HG03108 (cell line): Measurements from ENCODE around the gene DNAJC1.

Experiments
- ATAC-seq: cut with Tn5 transposase; IDR thresholded peaks from one replicate; pipeline ENCODE4 v1.9.1; 2021; ENCODE audit warnings: moderate library complexity; ENCODE audit not compliant: unreplicated experiment

Gene DNAJC1

DNA sequence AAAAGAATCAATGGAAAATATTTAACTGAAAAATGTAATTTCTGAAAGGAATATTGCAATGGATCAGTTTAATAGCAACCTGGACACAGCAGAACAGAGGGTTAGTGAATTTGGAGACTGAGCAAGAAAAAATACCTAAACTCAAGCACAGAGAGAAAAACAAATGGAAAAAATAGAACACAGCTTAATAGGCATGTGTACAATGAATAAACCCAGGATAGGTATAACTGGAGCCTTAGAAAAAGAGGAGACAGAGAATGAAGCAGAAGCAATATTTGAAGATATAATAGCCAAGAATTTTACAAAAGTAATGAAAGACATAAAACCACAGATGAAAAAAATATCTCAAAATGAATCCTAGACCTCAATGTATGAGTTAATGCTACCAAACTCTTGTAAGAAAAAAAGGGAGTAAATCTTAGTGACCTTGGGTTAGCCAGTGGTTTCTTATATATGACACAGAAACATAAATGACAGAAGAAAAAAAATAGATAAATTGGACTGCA is 2.9 kb upstream of the DNAJC1 start:
- no peak for ATAC-seq

DNA sequence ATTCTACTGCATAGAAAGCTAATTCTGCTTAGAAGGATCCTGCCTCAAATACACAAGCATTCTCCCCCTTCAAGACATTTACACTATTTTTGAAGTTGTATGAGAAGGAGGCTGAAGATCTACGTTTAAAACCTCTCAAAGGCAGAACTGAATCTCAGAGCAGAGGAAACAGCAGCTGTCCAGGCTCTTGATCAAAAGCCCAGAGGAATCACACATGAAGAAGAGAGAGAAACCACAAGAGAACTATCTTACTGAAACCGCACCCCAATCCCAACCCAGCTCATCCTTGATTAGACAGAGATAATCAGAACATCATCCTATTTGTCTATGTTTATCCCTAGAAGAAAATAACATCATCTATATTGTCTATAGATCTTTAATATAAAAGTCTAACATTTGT is 2.2 kb upstream of the DNAJC1 start:
- ATAC-seq: no peak

DNA sequence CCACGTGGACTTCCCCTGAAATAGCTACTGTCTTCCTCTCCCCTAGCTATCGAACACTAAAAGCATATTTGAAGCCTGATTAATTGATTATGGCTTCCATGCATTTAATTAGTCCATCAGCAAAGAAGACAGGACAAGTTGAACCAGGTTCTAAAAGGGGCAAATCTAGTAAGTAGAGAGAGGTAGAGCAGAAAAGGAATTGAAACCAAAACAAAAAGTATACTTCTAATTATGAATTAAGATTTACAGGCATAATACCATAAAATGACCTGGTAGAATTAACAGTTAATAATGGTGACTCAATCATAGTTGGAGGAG is 393 bp upstream of the DNAJC1 start:
- ATAC-seq: no peak

DNA sequence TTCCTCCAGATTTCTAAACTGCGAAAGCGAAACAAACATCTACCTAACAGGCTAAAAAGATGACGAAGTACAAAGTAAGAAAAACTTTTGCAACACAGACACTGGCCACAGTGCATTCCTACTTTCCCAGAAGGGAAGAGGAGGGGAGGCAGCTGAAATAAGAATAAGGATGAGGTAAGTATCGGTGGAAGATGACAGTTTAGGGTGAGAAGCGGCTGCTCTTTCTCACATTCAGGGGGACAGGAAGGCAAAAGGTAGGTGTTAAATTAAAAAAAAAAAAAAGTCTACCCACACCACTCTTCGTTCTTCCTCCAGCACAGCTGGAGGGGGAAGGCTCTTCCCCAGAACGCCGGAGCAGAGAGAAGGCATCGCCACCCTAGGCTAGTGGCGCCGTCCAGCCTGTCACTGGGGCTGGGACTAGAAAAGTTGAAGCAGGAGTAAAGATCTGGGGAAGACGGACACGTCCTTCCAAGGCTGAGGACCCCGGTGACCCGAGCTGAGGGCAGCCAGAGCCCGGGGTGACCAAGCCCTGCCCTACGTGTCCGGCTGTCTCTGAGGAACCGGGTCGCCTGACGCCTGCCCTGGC is 846 bp downstream of the DNAJC1 start:
- ATAC-seq: peak; percentile 4

DNA sequence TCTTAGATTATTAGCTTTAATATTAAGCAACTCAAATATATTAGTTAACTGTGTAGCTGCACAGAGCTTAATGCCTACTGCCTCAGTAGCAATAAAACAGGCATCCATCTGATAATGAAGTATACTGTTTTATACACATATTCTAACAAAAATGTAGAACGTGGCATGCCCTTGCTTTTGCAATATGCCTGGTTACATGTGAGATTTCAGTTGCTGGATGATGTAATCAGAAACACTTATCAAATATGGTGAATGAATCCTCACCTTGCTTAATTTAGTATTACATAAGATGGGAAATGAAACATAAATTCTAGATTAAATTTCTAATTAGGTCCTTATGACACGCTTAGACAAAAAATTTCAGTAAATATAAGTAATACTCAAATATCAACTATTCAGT is 8.0 kb downstream of the DNAJC1 start:
- no peak for ATAC-seq

DNA sequence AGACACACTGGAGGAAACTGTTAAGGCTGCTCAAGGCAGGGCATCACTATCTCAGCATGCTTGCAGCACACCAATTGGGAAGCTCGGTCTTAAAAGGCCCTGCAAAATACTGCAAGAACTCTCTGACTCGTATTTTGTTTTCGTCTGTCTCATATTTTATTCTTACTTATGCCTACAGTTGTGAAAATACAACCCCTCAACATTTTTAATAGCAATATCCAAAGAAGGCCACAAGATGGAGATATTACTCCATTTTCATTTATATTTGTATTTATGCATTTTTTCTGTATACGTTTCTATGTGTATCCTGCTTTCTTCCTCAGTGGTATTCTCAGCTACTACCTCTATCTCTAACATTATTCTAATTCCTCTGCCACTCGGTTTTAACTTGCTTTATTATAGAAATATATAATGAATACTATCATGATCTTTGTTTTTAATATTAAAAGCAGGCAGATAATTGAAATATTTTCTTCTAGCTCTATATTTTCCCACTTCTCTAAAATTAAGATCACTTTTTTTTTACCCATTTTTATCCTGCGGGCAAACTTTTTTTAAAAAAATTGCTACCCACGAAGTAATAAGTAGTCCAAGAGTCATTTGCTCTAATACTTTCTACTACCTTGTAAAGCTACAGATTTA is 10.0 kb downstream of the DNAJC1 start:
- no peak for ATAC-seq

DNA sequence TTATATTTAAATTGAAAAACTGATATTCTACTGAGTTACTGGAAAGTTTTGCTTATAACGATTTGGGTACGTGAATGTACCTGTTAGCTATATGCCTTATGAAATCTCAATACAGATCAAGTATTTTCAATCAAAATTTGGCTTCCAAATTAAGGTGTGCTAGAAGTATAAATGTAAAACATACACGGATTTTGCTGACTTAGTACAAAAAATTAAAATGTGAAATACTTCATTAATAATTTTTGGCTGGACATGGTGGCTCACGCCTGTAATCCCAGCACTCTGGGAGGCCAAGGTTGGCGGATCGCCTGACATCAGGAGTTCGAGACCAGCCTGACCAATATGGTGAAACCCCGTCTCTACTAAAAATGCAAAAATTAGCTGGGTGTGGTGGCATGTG is 11.7 kb downstream of the DNAJC1 start:
- ATAC-seq: no peak

DNA sequence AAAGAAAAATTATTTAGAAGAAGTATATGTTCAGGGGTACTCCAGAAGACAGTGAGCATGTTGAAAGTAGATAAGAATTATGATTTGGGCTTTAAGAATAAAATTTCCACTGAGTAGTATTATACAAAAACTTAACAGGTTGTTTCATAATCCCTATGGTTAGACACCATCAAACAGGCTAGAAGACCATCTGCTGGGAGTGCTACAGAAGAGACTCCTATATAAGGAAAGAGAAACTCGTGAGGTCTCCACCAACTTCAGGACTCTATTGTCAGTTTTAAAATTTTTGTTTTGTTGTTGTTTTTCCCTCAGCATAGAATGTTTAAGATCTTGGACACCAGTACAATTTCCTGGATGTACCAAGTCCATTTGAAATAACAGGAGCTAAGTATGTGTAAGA is 13.1 kb downstream of the DNAJC1 start:
- no peak for ATAC-seq

DNA sequence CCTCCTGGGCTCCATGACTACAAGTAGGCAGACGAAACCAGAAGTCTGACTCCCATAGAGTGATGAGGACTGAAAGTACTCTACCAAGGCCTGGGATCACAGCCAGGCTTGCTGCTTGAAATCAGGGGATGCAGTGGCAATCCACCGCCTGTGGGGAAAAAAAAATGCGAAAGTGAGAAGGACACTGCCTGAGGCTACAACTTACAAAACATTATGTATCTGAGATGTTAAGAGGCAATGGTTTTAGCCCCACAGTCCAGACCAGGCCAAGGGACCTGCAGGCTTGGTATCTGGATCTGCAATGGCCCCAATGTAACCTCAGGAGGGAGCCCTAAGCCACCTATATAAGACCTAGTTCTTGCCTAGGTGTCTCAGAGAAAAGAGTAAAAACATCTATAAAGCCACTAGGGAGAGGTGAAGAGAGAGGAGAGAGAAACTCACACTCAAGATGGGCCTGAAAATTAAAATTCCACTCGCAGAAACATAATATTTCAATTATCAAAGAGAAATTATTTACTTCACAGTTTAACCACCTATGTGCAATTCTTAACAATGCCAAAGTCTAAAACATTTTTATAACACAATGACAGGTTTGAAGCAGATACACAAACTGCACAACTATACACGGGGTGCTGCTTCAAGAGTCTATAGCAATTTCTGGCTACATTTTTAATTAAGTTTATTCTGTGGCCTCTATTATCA is 13.9 kb downstream of the DNAJC1 start:
- peak; percentile 88 for ATAC-seq

DNA sequence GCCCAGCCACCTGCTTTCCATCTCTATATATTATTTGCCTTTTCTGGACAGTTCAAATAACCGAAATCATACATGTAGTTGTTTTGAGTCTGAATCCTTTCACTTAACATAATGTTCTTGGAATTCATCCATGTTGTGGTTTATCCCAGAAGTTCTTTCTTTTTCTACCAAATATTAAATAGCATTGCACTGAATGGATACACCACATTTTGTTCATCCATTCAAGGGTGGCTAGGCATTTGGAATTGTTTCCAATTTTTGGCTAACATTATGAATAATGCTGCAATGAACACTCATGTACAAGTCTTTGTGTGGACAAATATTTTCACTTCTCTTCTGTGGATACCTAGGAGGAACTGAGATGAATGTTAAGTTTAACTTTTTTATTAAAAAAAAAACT is 18.0 kb downstream of the DNAJC1 start:
- ATAC-seq: no peak

DNA sequence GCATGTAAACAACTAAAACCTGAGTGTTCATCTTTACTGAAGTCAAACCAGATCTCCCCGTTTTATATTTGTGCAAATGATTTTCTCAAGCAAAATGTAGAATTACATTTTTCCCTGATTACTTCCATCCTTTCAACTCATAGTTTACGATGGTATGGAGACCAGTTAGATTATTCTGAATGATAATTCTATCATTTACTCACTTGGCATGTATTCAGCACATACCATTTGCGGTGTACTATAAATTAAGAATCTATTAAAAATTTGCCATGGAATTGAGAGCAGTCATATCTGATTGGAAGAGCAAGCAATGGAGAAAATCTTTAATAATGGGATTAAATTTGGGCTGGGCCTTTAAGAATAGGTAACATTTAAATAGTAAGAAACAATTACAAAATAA is 22.4 kb downstream of the DNAJC1 start:
- no peak for ATAC-seq

DNA sequence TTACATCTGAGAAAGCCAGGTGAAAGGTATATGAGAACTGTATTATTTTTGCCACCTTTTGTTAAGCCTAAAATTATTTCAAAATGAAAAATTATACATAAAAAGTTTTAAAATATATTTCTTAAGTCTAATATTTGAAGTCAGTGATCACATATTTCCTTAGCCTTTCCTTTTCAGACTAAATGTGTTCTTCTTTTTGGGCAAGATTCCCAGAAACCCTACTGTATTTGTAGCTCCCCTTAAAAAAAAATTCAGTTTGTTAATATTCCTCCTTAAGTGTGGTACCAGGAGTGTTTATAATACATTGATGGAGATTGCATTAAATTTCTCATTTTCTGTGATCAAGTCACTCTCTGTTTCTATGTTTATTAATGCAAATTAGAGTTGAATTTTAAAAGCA is 22.8 kb downstream of the DNAJC1 start:
- ATAC-seq: no peak

DNA sequence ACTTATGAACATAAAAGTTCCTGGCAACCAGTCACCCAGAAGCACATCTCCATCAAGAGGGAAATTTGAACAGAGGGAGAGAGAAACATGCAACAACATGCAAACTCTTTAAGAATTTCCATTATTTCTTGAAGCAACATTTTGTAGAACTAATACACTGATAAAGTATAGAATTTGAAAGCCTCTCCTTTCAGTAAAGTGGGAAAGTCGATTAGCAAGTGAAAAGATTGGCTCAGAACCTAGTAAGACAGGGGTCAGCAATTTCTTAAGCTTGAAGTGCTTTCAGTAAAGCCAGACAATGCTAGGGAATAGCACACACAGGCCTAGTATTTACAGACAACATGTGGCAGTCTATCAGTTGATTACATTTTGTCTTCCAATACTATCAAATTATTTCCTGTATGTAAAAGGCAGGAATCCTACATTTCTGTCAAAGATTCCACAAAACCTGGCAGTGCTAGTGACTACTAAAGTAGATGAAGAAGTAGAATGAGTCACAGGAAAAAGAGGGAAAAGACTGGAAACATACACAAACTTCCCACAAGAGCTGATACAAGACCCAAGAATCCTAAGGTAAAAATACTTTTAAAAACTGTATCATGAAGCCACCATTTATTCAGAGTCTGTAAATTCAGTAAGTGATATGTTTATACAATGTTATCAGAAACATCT is 25.2 kb downstream of the DNAJC1 start:
- ATAC-seq: no peak

DNA sequence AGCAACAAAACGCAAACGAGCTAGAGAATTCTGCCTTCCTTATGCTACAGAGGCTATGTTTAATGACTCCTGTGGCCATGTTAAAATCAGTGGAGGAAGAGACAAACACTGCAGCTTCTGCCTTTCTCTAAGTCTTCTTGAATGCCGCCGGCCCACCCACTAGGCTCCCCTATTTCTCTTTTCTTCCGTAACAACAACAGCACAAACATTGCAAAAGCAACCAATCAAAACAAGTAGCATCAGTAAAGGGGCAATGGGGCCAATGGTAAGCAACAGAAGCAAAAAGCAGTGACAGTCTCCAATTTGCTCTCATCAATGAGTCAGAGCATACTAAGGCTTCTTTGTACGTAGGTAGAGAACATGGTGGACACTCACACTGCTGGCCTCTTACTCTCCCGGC is 26.8 kb downstream of the DNAJC1 start:
- no peak for ATAC-seq

DNA sequence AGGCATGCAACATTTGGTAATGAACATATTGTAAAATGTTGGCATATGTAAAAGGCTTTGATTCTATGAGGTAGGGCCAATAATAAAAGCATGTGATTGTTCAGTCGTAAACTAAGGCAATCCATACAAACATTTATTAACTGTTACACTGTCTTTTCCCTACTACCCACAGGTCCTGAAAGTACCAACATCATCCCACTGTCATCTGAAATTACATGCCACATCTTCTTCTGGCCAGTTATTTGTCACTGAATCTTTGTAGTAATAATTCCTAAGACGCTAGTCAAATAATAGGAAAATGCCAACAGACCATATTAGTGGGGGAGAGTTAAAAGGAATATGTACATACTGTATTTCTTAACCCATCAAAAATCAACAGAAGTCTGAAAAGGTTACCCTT is 27.2 kb downstream of the DNAJC1 start:
- no peak for ATAC-seq

DNA sequence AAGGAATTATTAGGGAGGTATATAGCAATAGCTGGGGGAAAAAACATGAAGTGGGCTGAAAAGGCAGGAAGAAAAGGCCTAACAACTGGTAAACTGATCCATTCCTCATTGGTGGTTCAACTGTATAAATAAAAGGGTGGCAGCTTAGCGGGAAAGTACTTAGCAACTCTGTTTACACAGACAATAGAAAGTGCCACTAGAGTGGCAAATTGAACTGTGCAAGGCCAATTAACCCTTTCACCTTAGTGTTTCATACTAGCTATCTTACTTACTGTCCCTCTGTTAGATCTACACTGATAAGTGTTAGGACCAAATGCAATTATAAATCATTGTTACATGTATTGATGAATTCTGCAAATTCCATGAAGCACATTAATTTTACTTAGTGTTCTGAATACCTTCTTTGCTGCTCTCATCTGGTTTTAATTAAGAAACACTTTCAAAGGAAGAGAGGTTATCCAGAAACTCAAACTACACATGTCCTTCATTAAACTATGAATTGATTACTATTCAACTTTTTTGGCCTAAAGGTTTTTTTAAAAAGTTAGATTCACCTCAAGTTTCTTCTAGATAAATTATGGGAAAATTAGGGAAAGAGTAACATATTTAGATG is 28.0 kb downstream of the DNAJC1 start:
- ATAC-seq: no peak

DNA sequence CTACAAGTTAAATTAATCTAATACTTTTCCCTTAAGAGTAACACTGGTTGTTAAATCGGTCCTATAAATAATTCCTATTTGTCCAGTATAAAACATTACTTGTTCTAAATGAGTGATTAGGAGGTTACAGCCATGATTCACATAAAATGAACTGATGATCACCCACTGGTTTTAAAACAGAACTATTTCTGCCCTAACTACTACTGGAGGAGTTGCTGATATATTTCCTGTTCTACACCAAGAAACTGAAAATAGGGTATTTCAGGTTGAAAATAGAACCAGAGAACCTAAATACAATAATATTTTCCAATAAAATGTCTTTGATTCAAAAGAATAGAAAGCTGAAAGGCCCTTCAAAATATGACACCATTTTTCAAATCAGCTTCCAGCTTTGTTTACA is 30.9 kb downstream of the DNAJC1 start:
- no peak for ATAC-seq

DNA sequence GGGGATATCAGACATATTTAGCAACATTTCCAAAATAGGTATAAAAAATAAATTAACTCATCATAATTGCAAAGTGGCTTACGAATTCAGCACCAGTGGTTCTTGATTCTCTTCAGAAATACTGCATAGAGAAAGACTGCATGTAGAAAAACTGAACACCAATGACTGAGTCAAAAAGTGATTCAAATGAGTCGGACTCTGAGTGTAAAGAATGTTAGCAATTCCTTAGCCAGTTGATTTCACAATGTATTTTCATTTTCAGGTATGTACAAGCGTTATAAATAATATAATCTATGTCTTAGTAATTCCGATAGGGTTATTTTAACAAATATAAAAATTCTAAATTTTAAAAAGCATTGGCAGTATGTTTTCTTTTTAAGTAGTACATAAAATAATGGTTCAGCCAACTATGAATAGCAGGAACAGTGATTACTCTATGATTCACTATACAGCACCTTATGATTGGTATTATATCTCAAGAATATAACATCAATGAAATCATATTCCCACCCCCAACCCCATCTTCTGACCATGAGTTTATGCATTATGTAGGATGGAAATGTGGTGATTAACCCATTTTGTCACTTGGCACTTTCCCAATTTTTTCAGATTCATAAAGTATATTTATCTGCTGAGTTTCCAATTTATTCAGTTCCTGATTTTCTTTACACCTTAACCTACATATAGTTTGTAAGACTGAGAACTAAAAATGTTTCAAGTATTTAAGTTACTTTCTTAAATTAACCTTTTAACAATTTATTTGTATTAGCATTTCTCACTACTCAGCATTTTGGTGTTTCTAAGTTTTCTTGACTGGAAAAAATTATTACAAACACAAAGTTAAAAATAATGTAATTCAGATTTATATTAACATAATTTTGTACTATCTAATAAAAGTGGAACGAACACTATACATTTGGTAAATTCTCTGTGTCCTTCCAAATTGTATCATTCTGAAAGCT is 33.9 kb downstream of the DNAJC1 start:
- no peak for ATAC-seq

DNA sequence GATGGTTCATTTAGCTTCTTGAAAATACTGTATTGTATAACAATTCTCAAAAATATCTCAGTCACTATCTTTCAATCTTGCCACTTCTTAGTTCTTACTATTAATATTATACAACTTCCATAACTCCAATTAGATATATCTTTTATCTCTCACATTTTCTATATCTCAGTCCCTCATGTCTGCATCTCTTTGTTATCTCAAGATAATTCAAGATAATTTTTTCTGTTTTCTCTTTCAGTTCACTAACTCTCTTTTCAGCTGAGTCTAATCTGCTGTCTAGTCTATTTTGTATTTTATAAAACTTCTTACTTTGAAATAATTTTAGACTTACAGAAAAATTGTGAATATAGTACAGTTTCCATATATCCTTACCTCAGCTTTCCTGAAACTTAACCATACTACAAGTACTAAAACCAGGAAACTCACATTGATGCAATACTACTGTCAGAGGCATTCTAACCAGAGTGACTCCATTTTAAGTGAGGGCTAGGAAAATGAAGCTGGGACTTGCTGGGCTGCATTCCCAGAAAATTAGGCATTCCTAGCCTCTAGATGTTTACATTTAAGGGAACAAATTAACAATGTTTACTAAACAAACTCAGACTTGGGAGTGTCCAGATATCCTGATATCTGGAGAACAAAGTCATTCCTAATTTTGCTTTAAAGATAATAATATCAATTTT is 38.4 kb downstream of the DNAJC1 start:
- ATAC-seq: no peak

DNA sequence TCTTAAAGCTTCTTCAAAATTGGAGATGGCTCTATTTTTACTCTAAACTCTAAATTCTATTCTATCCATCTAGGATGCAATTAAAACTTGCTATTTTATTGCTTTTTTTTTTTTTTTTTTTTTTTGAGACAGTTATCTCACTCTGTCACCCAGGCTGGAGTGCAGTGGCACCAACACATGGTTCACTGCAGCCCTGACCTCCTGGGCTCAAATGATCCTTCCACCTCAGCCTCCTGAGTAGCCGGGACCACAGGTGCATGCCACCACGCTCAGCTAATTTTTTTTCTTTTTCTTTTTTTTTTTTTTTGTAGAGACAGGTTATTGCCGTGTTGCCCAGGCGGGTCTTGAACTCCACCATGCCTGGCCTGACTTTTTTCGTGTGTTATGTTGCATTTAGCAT is 41.2 kb downstream of the DNAJC1 start:
- ATAC-seq: no peak
